GM20000 (cell line): ENCODE data around the gene PER2.

Experiments used
- DNase-seq: peaks from one replicate; pipeline ENCODE4 v3.0.0; 2012; ENCODE audit warnings: low spot score
- TF ChIP-seq, protein P1 (sequence below): IDR thresholded peaks from 2 replicates; pipeline ENCODE4 v1.5.1; 2012; ENCODE audit warnings: mild to moderate bottlenecking, control low read depth; ENCODE audit errors: extremely low read depth, missing control alignments

PER2 gene

DNA sequence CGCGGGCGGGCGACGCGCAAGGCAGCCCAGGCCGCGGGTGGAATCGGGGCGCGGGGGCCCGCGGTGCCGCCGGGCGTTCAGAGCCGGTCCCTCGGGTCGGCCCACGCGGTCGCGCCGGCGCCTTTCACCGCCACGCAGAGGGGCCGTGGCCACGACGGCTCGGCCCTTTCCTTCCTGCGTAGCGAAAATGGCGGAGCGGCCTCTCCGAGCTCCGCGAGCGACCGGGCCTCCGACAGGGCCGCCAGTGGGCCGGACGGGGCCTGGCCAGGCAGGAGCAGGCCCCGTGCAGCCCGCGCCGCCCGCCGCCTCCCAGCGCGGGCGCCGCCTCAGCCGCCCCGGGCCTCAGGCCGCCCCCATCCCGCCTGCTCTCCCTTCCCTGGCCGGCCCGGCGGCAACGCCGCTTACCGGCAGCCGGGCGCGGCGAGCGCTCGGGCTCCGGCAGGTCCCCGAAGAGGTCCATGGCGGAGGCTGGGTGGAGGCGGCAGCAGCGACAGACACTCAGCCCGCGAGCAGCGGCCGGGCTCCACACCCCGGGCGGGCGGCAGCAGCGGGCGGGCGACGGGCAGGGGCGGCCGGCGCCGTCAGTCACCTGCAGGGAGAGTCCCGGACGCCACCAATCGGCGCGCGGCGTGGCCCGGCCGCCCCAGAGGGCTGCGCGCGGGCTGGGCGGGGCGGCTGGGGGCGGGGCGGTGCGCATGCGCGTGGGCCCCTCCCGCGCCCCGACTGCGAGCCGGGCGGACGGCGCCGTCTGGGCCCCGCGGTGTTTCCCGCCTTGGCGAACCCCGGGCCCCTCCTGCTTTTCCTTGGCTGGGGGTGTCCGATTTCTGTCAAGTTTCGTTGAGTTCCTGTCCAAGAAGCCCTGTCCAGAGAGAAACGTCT, 85.1 kb downstream of the PER2 start, which contains the start of gene ILKAP:
TSS of gene ILKAP (minus strand) at position 602 of the 879 bp plus-strand sequence. CDS start at position 460, 142 bp downstream.
- DNase-seq = peak; percentile 100
- TF ChIP-seq, protein P1, sequence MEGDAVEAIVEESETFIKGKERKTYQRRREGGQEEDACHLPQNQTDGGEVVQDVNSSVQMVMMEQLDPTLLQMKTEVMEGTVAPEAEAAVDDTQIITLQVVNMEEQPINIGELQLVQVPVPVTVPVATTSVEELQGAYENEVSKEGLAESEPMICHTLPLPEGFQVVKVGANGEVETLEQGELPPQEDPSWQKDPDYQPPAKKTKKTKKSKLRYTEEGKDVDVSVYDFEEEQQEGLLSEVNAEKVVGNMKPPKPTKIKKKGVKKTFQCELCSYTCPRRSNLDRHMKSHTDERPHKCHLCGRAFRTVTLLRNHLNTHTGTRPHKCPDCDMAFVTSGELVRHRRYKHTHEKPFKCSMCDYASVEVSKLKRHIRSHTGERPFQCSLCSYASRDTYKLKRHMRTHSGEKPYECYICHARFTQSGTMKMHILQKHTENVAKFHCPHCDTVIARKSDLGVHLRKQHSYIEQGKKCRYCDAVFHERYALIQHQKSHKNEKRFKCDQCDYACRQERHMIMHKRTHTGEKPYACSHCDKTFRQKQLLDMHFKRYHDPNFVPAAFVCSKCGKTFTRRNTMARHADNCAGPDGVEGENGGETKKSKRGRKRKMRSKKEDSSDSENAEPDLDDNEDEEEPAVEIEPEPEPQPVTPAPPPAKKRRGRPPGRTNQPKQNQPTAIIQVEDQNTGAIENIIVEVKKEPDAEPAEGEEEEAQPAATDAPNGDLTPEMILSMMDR = no peak

GRCh38 chr2:238202326-238203093, 85.9 kb downstream of the PER2 start:
- peak; percentile 51 for DNase-seq
- TF ChIP-seq, protein P1 = no peak
